ENCODE measurements around the gene PRKAR2A. TPM values are rescaled to one million over a fixed set of nuclear protein-coding genes. Genes with fewer than 3 reads are reported as not detected.
"Not testable (repeated sequence)": the region's sequence is repeated elsewhere in the genome, so short reads cannot be mapped to it uniquely, and the experiment has no call there.

Gene PRKAR2A
- total RNA-seq, 2 donors from 2014 or later: 26.8 to 28.5 TPM

DNA sequence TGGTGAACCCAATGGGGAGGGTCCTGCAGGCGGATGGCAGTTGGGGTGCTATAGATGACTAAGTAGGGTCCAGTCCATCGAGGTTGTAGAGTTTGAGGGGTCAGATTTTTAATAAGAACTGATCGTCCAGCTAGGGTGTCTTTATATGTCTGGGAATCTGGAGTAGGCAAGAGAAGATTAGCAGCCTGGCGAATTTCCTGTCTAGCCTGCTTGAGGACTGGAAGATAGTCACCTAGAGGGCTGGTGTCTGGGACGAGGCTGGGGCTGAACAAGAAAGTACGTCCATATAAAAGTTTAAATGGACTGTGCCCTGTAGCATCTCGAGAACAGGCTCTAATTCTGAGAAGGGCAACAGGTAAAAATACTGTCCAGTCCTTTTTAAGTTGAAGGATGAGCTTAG lies 123.9 kb downstream of the PRKAR2A start:
- Histone ChIP-seq H3K36me3 (no peaks in the 10 kb centered on the region), H3K27ac (no peak overlapping the region), H3K4me3 (no peak overlapping the region), H3K4me1 (no peaks in the 10 kb centered on the region), H3K9me3 (no peaks in the 10 kb centered on the region), H3K27me3 (no peaks in the 10 kb centered on the region)
- DNase-seq (ENCODE audit: low spot score): no peak
- TF ChIP-seq, protein P1, sequence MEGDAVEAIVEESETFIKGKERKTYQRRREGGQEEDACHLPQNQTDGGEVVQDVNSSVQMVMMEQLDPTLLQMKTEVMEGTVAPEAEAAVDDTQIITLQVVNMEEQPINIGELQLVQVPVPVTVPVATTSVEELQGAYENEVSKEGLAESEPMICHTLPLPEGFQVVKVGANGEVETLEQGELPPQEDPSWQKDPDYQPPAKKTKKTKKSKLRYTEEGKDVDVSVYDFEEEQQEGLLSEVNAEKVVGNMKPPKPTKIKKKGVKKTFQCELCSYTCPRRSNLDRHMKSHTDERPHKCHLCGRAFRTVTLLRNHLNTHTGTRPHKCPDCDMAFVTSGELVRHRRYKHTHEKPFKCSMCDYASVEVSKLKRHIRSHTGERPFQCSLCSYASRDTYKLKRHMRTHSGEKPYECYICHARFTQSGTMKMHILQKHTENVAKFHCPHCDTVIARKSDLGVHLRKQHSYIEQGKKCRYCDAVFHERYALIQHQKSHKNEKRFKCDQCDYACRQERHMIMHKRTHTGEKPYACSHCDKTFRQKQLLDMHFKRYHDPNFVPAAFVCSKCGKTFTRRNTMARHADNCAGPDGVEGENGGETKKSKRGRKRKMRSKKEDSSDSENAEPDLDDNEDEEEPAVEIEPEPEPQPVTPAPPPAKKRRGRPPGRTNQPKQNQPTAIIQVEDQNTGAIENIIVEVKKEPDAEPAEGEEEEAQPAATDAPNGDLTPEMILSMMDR (IDR thresholded peaks at IDR 0.05): no peak

DNA sequence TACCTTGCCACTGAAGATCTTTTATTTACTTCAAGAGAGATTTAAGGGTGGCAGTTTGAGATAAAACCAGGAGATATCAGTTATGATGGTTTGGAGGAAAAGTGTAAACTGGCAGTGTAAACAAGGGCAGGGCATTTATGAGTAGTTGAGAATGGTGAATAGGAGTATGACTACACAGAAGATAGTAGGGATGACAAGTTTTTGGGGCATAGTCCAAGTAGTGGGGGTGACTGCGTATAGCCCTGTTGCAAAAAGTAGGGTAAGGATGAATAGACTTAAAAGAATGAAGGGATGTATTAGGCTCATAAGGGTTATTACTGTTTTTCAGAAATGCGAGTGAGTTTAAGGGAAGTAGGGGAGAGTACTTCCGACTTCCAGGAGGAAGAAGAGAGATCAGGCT lies 124.4 kb downstream of the PRKAR2A start:
- not testable (repeated sequence) for DNase-seq (ENCODE audit: low spot score)

DNA sequence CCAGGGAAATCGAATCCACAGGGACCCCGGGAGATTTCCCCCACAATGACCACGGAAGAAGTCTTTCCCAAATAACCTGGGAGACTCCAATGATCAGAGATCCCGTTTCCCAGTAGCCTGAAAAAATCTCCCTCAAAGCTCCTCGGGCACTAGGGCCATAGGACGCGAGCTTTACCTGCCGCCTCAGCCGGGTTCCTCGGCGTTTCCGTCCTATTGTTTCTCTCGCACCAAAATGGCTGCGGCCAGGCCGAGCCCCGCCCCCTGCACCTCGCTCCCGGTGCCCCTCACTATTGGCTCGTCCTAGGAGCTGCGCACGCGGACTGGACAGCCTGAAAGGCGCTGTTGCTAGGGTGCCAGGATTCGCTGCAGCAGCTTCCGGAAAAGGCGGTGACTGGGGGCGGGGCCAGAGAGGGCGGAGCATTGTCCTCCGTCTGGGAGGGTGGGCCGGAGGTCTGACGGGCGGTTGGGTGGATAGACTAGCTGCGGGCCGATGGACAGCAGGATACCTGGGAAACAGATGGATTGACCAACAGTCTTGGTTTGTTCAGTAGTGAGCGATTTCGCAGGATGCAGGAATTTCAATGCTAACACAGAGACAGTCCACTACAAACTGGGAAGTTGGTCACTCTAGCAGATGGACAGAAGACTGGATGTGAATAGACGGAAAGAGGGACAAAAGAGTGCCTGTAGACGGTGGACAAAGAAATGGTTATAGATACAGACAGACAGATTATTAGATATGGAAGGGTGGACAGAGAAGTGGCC lies 130.5 kb downstream of the PRKAR2A start, which contains the start of gene IP6K2:
TSS of gene IP6K2 (minus strand) at position 240 of the 765 bp plus-strand sequence. CDS start 21,930 bp downstream, outside the sequence.
- TF ChIP-seq, protein P1 (IDR thresholded peaks at IDR 0.05): no peak
- Histone ChIP-seq H3K36me3 (peaks cover 16% of the 10 kb centered on the region), H3K4me1 (peaks cover 0 to 32% of the 10 kb centered on the region in 2 donors), H3K27me3 (no peaks in the 10 kb centered on the region), H3K4me3 (peak within 1 kb of the TSS; percentile 75 to 77), H3K27ac (peak within 1 kb of the TSS; percentile 85 to 90), H3K9me3 (no peaks in the 10 kb centered on the region)
- peak; percentile 98 for DNase-seq (ENCODE audit: low spot score)

More for the DNA sequence above, 124.4 kb downstream of the PRKAR2A start:
- not testable (repeated sequence) for H3K9me3 ChIP-seq, H3K4me1 ChIP-seq, H3K27me3 ChIP-seq, H3K4me3 ChIP-seq, H3K27ac ChIP-seq, H3K36me3 ChIP-seq

DNA sequence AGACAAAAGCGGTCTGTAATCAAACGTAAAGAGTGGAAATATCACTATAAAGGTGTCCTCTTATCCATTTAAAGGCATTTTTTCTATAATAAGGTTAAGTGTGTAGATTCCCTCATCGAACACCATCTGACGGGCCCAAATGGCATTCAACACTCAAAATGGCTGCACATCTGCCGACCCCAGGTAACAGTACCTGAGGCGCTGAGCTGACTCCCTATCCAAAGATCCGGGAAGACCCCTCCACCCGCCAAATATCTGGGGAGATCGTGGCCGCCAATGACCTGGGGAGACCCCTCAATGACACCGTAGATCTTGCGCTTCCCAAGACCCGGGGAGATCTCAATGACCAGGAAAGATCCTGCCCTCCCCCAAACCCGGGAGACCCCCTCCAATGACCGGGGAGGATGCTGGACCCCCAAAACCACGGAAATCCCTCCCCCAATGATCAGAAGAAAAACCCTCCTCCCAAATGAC lies 131.1 kb downstream of the PRKAR2A start:
- Histone ChIP-seq H3K9me3 (no peaks in the 10 kb centered on the region), H3K4me3 (peak overlapping the region; percentile 75 to 77), H3K36me3 (peaks cover 16% of the 10 kb centered on the region), H3K4me1 (peaks cover 0 to 33% of the 10 kb centered on the region in 2 donors), H3K27me3 (no peaks in the 10 kb centered on the region), H3K27ac (peak overlapping the region; percentile 85 to 90)
- TF ChIP-seq, protein P1 (IDR thresholded peaks at IDR 0.05): no peak
- no peak for DNase-seq (ENCODE audit: low spot score)

DNA sequence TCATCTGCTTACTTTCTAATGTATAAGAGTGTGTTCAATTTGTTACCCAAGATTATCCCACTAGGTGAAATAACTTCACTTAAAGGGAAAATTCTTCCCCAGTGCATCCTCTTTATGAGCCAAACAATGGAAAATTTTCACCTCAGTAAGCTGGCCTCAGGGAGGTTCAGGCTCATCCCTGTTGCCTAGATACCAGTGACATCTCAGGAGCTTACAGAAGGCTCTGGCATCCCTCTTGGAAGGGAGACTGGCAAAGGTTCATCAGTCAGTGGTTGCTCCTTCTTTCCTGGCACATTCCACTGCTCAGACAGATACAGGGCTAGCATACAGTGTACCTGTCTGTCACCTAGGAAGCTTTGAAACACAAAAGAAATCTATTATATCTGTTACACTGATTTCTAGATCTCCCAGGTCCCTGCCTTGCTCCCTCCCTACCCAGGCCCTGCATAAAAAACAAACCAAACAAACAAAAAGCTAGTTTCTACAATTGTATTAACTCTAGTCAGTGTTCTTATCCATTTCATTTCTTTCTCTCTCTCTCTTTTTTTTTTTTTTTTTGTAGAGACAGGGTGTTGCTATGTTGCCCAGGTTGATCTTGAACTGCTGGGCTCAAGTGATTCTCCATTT lies 132.4 kb downstream of the PRKAR2A start:
- TF ChIP-seq, protein P1 (IDR thresholded peaks at IDR 0.05): no peak
- H3K4me3 ChIP-seq: no peak overlapping the region
- peaks cover 26% of the 10 kb centered on the region for H3K36me3 ChIP-seq
- H3K27ac ChIP-seq: peak overlapping the region in 1 of 2 donors; percentile 90
- no peaks in the 10 kb centered on the region for H3K27me3 ChIP-seq
- H3K4me1 ChIP-seq: peaks cover 0 to 38% of the 10 kb centered on the region in 2 donors
- no peak for DNase-seq (ENCODE audit: low spot score)
- no peaks in the 10 kb centered on the region for H3K9me3 ChIP-seq

DNA sequence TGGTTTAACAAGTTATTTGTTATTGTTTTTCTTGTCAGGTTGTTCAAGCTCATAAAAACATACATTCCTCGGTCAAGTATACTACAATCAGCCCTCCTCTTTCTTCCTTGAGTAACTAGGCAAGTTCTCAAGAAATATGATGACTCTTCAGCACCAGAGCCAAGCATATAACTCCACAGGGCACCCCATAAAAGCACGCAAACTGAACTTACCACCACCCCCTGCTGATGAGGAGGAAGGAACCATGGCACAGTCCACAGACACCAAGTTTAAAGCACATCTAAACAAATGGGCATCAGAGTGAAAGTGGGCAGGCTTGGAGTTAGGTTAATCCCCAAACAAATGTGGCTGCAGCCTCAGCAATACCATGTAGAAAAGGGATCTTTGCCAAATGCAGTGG lies 135.9 kb downstream of the PRKAR2A start:
- peaks cover 0 to 64% of the 10 kb centered on the region in 2 donors for H3K4me1 ChIP-seq
- H3K4me3 ChIP-seq: no peak overlapping the region
- no peak for DNase-seq (ENCODE audit: low spot score)
- TF ChIP-seq, protein P1 (IDR thresholded peaks at IDR 0.05): no peak
- no peaks in the 10 kb centered on the region for H3K9me3 ChIP-seq
- no peak overlapping the region for H3K27ac ChIP-seq
- peaks cover 31% of the 10 kb centered on the region for H3K36me3 ChIP-seq
- no peaks in the 10 kb centered on the region for H3K27me3 ChIP-seq
